WI38 (cell line): ENCODE data around the gene OGFR.

Experiments
- H3K4me3 ChIP-seq: 2 replicates; pipeline ENCODE4 v1.5.1; 2011; ENCODE audit warnings: low read depth, mild to moderate bottlenecking, control low read depth, low read length
- CTCF ChIP-seq: IDR thresholded peaks from 2 replicates; pipeline ENCODE4 v1.5.1; 2012; ENCODE audit warnings: low read depth, mild to moderate bottlenecking, control low read depth, low read length

Gene OGFR

GRCh38 chr20:62818592-62819493, 14.2 kb downstream of the OGFR start:
- no peak overlapping the region for H3K4me3 ChIP-seq
- TF ChIP-seq CTCF = no peak

GRCh38 chr20:62819494-62820174, 15.0 kb downstream of the OGFR start:
- TF ChIP-seq CTCF = no peak
- H3K4me3 ChIP-seq = no peak overlapping the region

- TF ChIP-seq CTCF = no peak
- no peak overlapping the region for H3K4me3 ChIP-seq
These were observed 15.8 kb downstream of the OGFR start for GRCh38 chr20:62820208-62820961.

- no peak overlapping the region for H3K4me3 ChIP-seq
- no peak for TF ChIP-seq CTCF
These were observed 16.5 kb downstream of the OGFR start for GRCh38 chr20:62820962-62821725.

- H3K4me3 ChIP-seq = no peak overlapping the region
- TF ChIP-seq CTCF = no peak
These were observed 17.1 kb downstream of the OGFR start for GRCh38 chr20:62821726-62822210.

GRCh38 chr20:62822239-62822787, 17.7 kb downstream of the OGFR start:
- H3K4me3 ChIP-seq = no peak overlapping the region
- no peak for TF ChIP-seq CTCF
